Bone marrow (tissue), 2 donors: ENCODE measurements around the gene SDK2.

Experiments
- DNase-seq, 2 donors: peaks; one replicate each; lab custom pipeline; 2025; lab: John Stamatoyannopoulos, UW

Gene SDK2

DNA sequence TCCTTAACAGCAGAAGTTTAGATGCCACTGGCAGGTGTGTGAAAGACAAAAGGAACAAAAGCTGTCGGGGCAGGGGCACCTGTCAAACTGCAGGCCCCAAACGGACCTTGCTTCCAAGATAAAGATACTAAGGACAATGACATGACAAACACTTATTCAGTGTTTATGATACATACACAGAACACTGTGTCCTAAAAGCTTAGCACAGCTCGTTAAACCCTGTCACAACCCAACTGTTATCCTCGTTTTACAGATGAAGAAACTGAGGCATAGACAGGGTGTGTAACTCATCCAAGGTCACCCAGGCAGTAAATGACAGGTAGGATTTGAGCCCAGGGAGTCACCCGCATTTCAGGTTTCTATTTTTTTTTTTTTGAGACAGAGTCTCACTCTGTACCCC, 9.6 kb downstream of the SDK2 start:
- DNase-seq: no peak

DNA sequence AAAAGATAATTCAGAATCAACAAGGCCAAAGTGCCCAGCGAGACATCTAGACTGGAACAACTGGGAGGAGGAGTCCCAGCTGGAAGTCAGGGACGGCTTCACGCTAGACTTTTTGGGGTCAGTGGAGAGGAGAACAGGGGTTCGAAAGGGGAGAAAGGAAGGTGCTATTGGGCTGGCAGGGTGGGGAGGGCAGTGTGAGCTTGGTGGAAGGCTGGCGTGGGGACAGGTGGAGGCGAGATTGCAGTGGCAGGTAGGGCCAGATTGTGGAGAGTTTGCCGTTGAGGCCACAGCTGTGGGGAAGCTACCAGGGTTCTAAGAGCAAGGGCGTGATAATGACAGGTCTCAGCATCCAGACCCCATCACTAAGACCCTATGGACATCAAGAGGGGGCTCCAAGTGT, 10.5 kb downstream of the SDK2 start:
- DNase-seq: no peak

DNA sequence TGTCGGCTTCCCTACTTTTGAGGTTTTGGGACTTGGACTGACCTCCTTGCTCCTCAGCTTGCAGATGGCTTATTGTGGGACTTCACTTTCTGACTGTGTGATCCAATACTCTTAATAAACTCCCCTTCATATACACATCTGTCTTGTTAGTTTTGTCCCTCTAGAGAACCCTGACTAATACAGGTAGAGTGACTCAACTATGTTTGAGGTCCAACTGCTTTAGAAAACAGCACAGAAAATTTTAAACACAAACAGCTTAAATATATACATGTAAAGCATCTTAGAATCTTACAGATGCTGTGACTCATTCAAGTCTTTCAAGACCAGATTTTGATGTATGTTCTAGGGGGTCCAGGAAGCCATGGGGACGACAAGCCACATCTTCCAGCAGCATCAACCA, 11.7 kb downstream of the SDK2 start:
- no peak for DNase-seq

DNA sequence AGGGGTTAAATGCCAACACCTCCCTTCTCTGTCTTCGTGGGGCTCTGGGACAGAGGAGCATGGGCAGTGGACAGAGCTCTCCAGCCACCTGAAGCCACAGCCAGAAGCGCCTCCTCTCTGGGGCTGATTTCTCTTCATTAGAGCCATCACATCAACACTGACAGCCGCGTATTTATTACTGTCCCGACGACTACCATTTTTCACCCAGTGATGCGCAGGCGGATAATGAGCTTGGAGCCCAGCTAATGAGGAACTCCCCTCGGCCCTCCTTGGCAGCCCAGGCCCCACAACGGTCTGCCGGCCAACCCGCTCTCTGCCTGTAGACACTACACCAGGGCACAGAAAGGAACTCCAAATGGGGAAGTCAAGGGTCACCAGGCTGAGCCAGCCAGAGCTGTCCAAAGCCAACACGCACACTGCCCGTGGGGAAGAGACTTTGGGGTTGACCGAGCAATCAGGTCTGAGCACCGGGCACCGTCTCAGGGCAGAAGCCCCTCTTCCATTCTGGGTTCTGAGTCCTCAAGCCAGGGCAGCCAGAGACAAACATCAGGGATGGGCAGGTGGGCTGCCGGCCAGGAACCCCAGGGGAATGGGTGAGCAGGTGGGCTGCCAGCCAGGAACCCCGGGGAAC, 13.2 kb downstream of the SDK2 start:
- no peak for DNase-seq

DNA sequence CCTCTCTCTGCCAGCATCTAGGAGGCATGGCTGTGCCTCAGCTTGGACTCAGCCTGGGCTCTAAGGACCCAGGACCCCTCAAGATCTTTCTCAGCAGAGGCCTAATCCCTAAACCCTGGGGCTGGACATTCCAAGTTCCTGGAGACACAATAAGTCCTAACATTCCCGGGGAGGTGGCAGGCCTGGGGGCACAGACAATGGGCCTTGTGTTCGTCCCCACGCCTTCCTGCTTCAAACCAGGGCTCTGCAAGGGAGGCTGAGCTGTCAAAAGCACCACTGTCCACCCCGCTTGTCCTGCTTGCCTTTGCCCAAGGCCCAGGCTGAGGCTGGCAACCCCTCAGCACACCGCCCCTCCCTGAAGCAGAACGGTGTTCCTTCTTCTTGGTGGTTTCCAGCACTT, 13.7 kb downstream of the SDK2 start:
- DNase-seq: no peak

DNA sequence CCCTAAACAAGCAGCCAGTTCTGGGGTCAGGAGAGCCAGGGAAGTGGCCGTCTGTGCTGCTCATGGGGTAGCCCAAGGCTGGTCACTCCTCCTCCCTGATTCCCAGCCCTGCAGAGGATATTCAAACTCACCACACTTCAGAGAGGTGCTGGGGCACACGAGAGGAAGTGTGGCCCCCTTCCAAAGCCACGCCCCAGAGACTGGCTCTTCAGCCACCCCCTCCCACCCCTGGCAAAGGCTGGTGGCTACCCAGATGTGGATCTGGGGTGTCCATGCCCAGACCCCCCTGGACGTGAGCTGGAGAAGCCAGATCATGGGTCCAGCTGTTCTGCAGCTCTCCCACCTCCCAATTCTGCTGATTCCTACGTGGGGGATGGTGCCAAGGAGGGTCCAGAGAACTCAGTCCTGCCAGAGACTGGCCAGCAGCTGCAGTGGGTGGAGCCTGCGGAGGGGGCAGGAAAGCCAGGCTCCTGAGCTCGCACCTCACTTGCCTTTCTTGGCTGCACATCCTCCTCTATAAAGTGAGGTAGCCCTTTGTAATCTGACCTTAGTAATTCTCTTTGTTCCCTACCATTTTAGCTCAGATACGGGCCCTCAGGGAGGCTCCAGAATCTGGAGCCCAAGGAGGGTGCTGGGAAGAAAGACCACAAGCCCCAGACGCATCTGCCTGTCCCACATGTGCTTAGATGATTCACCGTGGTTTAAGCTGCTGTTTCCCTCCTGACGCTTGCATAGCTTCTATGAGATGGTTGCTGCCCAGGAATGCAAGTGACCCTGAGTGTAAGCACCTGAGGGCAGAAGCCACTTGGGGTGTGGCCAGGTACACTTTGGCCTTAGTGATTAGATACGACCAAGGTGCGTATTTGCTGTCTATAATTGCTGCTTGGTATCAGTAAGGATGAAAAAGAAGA, 15.3 kb downstream of the SDK2 start:
- DNase-seq: no peak

DNA sequence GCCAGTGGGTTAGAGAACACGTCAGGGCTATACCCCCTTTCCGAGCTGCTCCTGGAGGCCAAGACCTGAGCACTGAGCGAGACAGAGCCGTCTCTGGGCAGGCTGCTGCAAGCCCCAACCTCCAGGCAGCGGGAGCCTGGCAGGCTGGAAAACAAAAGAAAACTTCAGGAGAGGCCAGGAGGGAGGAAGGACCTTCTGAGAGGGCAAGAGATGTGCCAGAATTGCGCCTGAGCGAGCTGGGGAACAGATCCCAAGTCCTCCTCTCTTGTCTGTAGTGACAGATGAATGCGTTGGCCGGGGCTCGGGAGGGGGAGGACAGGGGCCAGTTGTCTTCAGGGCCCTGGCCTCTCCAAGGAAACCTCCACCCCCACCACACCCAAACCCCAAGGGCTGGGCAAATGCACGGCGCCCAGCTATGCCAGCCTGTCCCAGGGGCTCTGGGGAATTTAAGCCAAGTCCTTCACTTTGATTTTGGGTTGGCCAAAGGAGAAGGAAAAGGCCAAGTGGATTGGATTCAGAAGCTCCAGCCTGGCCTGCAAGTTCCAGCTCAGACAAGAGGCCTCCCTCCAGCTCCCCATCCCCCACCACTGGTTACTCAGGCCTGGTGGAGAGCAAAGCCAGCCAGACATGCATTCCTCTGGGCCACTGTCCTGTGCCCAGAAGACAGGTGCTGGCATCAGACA, 18.1 kb downstream of the SDK2 start:
- no peak for DNase-seq

DNA sequence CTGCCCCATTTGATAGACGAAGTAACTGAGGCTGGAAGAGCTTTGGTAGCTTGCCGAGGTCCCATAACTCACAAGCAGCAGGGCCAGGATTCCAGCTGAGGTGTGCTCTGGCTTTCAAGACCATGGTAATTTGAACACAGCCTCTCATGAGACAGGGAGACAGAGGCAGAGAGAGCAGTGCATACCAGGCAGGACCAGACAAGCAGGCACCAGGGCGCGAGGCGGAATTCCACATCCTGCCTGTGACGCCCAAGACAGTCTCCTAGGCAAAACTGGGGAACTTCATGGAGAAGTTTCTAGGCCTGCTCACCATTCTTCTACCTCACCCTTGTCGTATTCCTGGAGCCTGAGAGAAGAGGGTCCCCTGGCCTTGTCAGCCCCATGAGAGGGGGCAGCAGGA, 19.2 kb downstream of the SDK2 start:
- DNase-seq: no peak

DNA sequence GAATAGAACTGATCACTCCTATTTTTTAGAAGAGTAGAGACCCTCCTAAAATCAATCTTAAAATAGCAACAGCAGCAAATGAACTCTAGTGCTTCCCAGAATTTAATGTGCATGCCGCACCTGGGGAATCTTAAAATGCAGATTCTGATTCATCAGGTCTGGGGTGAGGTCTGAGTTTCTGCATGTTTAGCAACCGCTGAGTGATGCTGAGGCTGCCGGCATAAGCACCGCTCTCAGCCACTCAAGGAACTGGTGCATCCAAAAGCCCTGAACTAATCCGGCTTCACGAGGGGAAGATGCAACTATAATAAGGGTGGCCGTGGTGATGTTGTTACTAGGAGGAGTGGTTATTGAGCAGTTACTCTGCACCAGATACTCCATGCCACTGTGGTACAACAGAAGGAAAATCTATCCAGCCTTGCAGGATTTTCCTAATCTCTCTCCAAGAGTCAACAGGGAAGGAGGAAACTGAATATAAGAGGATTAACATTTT, 19.7 kb downstream of the SDK2 start:
- no peak for DNase-seq

DNA sequence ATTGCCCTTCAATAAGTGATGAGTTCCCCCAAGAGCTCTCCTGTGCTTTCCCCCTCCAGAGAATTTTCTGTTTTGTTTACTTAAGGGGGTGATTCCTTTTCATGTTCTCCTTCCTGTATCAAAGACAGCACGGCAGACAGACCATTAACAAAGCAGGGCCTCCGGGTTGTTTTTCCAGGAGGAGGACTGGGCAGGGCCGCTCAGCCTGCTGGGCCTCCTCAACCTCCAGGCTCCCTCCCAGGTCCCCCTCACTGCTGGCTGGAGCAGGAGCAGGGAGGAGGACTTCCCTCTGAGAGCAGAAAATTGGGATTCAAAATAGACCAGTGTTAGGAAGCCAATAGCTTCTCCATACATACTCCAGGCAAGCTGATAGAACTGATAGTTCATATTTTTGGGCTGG, 20.4 kb downstream of the SDK2 start:
- DNase-seq: no peak

DNA sequence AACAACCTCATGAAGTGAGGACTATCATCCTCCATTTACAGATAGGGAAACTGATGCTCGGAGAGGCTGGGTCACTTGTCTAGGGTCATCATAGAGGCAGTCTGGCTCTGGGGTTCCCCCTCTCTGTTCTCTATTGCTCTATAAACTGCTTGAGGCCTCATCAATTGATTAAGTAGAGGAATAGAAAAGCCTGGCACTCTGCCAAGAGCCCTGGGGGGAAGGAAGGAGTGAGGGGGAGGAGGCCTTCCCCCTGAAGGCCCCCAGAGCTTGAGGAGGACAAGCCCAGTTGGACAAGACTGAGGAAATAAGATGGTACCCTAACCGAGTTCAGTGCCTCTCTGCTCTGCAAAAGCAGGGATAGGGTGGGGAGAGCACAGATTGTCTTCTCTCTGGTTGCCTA, 21.0 kb downstream of the SDK2 start:
- DNase-seq: no peak

DNA sequence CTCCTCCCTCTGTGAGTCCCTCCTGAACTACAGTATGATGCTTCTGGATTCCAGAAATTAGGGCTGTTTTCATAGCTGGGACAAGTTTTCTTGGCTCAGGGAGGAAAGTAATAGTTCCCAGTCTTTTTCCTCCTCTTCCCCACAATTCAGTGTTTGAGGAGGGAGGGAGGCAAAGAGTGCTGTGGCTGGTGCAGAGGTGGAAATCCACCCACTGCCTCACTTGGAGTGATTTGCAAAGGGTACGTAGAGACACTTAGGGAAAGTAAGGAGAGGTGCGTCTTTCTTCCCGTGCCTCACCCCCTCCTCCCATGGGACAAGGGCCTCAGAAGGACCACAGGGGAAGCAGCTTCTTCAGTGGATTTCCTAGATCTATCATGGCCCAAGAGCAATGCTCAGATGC, 21.9 kb downstream of the SDK2 start:
- no peak for DNase-seq

DNA sequence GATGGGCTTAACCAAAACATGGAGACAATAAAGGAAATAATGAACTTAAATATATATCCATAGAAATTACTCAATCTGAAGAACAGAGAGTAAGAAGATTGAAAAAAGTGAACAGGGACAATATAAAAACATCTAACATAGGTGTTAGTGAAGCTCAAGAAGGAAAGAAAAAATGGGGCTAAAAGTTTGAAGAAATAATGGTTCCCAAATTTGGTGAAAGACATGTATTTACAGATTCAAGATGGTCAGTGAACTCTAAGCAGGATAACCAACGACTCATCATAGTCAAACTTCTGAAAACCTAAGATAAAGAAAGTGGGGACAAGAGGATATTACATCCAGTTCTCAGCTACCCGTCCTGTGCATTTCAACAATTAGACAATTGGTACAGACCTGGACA, 22.6 kb downstream of the SDK2 start:
- DNase-seq: no peak

DNA sequence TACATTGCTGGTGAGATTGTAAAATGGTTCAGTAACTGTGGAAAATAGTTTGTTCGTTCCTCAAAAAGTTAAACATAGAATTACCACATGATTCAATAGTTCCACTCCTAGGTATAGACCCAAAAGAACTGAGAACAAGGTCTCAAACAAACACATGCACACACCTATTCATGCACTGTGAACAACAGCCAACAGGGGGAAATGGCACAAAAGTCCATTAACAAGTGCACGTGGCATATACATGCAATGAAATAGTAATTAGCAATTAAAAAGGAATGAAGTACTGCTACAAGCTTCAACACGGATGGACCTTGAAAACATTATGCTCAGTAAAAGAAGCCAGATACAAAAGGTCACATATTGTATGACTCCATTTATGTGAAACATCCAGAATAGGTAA, 23.8 kb downstream of the SDK2 start:
- no peak for DNase-seq

DNA sequence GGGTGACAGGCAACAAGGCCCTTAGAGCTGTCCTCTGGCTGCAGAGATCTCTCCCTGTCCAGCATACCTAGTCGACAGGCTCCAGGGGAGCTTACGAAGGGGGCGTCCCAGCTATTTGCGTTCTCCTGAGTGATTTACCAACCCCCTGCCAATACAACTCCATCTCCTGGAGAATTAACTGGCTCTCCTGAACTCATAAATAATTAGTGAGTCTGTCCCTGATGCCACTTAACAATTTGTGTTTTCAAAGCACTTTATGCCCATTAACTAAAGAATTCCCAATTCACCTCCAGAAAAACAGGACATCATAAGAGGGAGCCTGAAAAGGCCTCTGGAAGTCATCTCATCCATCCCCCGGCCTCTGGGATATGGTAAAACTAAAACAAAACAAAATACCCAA, 26.7 kb downstream of the SDK2 start:
- no peak for DNase-seq

DNA sequence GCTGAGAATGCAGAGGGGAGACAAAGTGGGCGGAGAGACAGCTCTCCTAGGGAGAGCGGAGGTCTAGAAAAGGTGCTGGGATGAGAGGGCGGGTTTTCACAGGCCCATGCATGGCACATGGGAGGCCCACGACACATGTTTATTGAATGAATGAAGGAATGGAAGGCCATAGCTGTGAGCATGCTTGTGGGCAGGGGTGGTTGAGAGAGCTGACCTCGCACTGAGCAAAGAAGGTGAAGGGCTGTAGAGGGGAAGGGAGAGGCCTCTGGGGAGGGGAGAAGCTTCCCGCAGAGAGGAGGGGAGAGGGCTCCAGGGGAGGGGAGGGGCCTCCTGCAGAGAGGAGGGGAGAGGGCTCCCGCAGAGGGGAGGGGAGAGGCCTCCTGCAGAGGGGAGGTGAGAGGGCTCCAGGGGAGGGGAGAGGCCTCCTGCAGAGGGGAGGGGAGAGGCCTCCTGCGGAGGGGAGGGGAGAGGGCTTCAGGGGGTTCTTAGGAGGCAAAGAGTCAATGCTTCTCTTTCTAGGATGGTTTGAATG, 27.3 kb downstream of the SDK2 start:
- no peak for DNase-seq

DNA sequence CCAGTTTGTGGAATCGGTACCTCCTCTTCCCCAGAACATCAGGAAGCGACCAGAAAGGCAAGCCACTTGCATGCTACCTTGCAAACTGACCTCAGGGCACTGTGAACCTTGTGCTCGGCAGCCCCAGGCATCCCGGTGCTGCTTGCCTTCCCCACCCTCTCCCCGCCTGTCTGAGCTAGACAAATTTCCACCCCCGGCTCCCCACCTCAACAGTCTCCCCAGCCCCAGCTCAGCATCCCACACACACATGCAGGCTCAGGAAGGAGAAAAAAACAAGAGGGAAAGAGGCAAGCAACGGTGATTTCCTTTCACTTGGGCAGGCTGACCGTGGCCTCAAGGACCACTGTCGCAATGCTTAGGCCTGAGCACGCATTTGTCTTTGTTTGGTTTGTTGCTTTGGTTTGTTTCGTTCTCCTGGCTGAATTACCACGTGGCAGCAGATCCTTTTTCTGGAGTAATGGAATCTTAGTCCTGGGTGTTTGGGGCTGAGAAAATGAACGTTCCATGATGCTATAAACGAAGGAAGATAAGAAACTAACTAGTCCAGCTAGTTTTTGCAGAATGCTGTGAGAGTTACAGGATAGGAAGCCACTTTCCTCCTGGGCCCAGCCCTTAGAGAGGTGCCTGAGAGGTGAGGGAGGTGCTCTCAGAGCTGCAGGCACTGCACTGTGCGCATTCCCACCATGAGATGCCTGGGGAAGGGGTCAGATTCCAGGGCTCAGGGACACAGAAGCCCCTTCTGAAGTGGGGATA, 27.9 kb downstream of the SDK2 start:
- DNase-seq: no peak

DNA sequence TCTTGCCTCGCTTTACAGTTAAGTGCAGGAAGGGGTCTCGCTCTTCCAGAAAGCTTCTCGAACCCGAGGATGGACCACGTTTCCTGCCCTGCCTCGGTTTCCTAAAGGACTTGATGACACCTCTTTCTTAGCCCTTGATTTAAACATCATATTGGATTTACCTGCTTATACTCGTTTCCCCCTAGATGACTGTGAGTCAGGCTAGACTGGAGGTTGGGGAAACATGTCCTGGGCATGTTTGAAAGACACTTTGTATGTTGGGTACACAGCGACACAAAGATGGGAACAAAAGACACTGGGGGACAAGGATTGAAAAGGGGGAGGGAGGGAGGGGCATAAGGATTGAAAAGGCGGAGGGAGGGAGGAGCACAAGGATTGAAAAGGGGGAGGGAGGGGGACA, 30.0 kb downstream of the SDK2 start:
- no peak for DNase-seq

DNA sequence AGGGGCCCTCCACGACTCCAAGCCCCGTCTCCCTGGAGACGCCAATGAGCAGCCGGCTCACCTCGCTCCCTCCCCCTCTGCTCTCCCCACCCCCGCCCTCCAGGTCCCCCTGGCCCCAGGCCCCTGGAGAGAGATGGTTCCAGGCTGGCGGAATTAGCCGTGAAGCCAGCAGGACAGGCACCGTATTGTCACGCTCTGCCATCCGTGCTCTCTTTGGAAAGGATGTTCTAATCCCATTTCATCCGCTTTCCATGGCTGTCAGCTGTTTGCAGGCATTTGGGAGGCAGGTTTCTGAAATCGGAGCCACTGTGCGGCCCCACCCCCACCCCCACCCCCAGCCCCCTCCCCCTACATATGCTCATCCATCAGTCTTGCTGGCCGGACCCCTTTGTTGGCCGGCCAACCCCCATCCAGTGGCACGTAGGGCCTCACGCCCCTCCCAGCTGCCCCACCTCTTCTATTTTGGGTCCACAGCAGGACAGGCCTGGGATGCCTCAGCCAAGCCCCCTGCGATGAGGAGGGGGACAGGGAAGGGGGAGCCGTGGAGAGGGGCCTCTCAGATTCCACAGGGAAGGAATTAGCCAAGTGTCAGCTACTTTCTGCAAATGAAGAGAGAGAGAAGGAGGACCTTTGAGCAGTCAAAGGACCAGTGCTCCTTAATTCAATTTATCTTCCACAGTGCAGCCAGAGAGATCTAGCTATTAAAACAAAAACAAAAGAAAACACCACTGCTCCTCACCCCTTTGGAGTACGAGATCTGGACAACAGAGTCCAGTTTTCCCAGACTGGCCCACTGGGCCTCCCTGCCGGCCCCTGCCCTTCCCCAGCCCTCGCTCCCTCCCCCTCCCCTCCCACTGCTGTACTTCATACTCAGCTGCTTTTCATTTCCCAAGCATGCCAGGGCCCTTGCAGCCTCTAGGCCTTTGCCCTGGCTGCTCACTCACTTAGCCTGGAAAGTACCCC, 30.7 kb downstream of the SDK2 start:
- no peak for DNase-seq

DNA sequence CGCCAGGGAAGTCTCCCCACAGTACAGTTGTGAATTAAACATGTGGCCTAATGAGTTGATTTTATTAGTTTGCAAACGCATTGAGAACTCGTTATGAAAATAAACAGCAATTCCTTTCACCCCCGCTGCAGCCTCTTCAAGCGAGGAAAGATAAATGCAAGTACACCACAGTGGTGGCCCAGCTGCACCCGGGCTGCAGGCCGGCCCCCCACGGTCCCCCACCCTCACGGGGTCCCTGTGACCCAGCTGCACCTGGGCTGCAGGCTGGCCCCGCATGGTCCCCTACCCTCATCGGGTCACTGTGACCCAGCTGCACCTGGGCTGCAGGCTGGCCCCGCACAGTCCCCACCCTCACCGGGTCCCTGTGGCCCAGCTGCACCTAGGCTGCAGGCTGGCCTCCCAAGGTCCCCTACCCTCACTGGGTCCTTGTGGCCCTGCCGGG, 32.2 kb downstream of the SDK2 start:
- DNase-seq: no peak

DNA sequence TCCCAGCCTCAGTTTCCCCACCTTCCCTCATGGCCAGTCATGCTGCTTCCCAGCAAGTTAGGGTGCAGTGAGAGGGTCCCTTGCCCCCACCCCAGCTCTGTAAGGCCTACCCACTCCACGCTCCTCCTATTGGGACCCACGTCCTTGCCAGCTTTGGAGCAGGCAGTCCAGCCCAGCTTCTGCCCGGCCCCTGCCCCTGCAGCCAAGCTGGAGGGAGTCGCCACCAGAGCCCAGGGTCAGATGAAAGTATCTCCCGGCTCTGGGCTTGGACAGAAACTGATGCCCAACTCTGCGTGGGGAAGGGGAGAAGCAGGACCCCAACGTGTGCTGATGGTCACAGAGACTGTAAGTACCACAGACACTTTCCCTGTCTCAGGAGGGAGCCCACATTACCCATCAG, 32.6 kb downstream of the SDK2 start:
- no peak for DNase-seq
